NCI-H82 treated with DMSO at 0.1 percent for 48 hours (cell line): ENCODE measurements around the gene ARFGEF2.

ENCODE experiments used
- DNase-seq: peaks from one replicate; lab custom pipeline; 2025; ENCODE audit not compliant: unreplicated experiment; lab: John Stamatoyannopoulos, UW

Gene ARFGEF2

DNA sequence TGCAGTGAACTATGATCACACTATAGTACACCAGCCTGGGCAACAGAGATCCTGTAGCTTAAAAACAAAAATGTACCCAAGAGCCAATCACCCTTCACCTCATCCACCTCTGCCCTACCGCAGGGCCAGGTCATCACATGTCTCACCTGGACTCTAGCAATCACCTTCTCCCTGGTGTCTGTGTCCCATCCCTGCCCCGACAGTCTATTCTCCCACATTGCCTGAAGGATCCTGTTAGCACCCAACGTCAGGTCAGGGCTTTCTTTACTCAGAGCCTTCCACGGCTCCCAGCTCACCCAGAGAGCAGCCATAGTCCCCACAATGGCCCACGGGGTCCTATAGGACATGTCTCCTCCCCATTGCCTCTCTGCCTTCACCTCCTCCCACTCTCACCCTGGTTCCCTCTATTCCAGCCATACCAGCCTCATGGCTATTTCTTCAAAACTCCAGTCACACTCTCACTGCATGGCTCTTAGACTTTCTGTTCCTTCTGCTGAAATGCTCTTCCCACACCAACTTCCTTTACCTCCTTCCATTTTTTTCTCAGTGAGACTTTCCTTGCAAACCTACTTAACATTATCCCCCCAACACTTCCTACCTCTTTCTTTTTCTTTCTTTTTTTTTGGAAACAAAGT is 22.5 kb upstream of the ARFGEF2 start:
- DNase-seq = no peak

- no peak for DNase-seq
Measured at GRCh38 chr20:48899881-48900280, 21.6 kb upstream of the ARFGEF2 start.

- no peak for DNase-seq
Measured at GRCh38 chr20:48901326-48901725, 20.2 kb upstream of the ARFGEF2 start.

GRCh38 chr20:48903705-48904104 is 17.8 kb upstream of the ARFGEF2 start:
- no peak for DNase-seq

- peak; percentile 14 for DNase-seq
Measured at GRCh38 chr20:48904566-48905296, 16.8 kb upstream of the ARFGEF2 start.

DNA sequence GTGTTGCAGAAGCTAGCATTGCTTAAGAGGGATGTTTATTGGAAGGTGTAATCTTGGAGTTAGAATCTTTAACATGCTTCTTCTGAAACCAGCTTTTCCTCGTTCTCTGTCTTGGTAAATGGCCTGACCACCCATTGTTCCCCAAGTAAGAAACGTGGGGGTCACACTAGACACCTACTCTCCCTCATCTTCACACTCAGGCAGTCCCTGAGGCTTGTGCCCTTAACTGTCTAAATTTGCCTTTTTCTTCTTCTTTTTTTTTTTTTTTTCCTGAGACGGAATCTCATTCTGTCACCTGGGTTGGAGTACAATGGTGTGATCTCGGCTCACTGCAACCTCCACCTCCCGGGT is 16.2 kb upstream of the ARFGEF2 start:
- DNase-seq = no peak

GRCh38 chr20:48906221-48906877 is 15.2 kb upstream of the ARFGEF2 start:
- DNase-seq = no peak

DNA sequence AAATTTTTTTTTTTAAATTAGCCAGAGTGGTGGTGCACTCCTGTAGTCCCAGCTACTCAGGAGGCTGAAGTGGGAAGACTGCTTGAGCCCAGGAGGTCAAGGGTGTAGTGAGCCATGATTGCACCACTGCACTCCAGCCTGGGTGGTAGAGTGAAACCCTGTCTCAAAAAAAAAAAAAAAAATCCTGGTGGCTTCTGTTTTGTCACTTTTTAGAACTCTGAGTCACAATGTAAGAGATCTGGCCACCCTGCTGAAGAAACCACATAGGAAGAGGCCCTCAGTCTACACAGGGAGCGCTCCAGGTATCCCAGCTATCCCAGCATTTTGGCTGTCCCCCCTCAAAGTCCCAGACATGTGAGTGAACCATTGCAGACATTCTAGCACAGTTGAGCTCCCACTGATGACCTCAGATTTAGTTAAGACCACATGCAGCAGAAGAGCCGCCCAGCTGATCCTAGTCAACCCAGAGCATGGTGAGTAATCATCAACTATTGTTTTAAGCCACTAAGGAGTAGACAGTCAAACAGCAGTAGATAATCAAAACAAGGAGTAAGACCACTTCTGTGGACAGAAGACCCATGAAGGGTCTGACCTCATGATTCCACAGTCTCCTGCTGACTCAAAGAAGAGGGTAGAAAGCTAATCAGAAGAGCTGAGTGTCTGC is 12.7 kb upstream of the ARFGEF2 start:
- no peak for DNase-seq

GRCh38 chr20:48909910-48910309 is 11.6 kb upstream of the ARFGEF2 start:
- no peak for DNase-seq

DNA sequence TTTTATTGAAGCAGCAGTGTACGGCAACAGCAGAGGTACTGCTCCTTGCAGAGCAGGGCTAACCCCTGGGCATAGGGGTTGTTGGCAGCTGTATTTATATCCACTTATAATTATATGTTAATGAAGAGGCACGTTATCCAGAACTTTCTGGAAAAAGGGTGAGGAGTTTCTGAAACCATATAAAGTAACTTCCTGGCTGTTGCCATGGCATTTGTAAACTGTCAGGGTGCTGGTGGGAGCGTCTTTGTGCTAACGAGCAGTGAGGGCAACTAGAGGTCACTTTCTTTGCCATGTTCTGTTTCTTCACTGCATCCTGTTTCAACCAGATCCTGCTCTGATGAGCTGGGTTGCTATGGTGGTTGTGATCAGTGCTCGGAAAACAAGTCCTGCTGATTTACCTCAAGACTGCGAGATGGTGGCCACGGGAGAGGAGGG is 11.1 kb upstream of the ARFGEF2 start:
- DNase-seq = no peak

GRCh38 chr20:48912065-48912464 is 9.4 kb upstream of the ARFGEF2 start:
- DNase-seq = peak; percentile 58

DNA sequence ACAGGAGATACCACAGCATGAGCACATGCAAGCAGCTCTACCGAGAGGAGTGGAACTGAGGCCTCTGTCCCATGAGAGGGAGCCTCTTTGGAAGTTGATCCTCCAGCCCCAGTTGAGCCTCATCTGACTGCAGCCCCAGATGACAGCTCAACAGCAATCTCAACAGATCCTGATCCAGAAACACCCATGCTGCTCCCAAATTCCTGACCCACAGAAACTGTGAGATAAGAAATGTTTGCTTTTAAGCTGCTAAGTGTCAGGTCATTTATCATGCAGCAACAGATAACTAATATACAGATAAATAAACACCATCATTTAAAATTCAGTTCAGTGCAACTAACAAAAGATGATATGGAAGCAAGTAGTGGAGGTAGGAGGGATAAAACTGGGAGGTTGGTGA is 4.8 kb upstream of the ARFGEF2 start:
- no peak for DNase-seq

- DNase-seq = no peak
Measured at GRCh38 chr20:48919336-48919881, 2.1 kb upstream of the ARFGEF2 start.

DNA sequence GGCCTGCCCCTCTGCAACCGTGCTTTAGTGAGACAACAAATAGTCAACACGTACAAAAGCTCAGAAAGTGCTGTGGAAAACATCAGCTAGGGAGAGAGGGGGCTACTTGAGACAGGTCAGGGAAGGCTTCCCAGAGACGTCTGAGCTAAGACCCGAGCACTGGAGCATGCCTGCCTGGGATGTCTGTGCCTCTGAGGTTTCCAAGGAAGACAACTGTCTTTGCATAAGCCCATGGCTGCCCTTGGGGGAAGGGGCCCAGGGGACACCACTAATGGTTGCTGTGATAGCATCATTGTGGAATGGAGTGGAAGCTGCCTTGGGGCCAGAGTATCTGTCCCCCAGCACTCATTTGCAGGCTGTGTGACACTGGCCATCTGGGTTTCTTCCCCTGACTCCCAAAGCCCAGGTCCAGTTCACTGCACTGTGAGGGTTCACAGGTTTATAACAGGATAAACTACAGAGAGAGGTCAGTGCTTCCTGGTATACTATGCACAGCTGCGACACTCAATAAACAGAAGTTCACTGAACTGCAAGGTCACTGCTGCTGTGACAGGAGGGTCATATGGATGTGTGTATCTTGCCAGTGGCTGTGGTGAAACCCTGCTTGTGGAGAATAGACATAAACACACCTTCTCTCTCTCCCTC is 1.5 kb upstream of the ARFGEF2 start:
- no peak for DNase-seq

- no peak for DNase-seq
Measured at GRCh38 chr20:48920527-48921167, 864 bp upstream of the ARFGEF2 start.

DNA sequence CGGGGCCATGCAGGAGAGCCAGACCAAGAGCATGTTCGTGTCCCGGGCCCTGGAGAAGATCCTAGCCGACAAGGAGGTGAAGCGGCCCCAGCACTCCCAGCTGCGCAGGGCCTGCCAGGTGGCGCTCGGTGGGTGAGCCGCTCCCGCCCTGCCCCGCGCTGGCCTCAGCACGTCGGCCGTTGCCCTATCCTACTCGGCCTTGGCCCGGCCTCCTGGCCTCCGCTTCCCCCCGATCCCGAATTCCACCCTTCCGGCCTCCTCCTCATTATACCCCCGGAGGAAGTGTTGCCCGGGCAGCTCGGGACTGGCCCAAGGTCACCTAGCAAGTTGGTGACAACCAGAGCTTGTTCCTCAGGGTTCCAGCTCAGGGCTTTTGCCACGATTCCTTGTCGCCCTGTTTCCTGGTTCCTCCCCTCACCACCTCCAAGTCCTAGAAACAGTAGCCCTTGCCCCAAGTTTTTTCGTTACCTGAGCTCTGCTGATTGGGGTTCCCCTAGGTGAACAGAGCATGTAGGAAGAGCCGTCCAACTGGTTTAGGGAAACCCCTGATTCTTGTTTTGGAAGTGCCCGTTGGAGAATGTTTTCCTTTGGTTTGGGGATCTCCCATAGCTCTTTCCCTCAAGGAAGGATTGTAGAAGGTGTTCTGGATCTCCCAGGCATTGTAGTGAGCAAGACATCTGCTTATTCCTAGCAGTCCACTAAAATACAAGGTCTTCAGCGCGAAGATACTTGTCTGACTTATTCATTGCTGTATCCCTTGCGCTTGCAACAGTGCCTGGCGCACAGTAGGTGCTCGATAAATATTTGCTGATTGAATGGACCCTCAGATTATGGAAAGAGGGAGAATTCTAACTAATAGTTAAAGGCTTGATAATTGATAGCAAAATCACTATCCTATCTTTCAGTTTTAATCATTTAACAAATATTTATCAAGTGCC is 641 bp downstream of the ARFGEF2 start:
- DNase-seq = no peak

- no peak for DNase-seq
Measured at GRCh38 chr20:48923149-48923718, 1.7 kb downstream of the ARFGEF2 start.

DNA sequence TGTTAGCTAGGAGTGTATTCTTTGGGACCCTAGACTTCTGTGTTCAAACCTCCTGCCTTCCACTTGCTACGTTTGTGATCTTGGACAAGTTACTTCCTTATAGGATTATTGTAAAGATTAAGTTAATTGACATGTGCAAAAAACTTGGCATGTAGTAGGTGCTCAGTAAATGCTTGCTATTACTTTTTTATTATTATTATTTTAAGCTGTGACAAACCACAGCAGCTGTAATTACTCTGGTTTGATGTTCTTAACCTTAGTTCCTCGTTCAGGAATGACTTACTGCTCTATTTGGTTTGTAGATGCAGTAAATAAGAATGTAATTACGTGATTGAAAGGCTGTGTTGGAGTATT is 3.2 kb downstream of the ARFGEF2 start:
- no peak for DNase-seq

DNA sequence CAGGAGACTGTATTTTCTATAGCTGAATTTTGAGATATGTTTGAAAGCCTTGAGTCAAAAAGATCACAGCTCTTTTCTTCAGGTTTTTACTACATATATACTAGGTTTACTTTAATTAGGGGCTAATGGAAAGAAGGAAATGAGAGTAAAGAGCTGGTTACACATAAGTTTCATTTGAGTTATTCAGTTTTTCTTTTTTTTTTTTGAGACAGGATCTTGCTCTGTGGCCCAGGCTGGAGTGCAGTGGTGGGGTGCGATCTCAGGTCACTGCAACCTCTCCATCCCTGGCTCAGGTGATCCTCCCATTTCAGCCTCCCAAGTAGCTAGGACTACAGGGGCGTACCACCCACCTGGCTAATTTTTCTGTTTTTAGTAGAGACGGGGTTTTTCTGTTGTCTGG is 4.8 kb downstream of the ARFGEF2 start:
- no peak for DNase-seq
